ENCODE measurements around the gene SPEF2.

SPEF2 gene

GRCh38 chr5:35859101-35859661, 241.5 kb downstream of the SPEF2 start:
- POLR2A ChIA-PET: no interaction called here
- TF ChIP-seq CTCF (tag by site-specific recombination; IDR thresholded peaks at IDR 0.05) (no peak), ZNF37A (tag by site-specific recombination; IDR thresholded peaks at IDR 0.05) (no peak), ZBTB20 (tag by site-specific recombination; IDR thresholded peaks at IDR 0.05) (no peak), ZNF585B (tag by site-specific recombination; IDR thresholded peaks at IDR 0.05) (no peak), ZNF366 (tag by site-specific recombination; conservative IDR thresholded peaks at IDR 0.05) (no peak), ZNF433 (tag by site-specific recombination; IDR thresholded peaks at IDR 0.05; ENCODE audit: low read depth) (no peak), ZNF654 (tag by site-specific recombination; IDR thresholded peaks at IDR 0.05; ENCODE audit: low read depth) (no peak), ZNF114 (tag by site-specific recombination; IDR thresholded peaks at IDR 0.05) (no peak), MEIS1 (CRISPR knock-in tag; IDR thresholded peaks at IDR 0.05; ENCODE audit: borderline replicate concordance) (no peak), ZNF660 (tag by site-specific recombination; IDR thresholded peaks at IDR 0.05) (no peak), ZSCAN30 (tag by site-specific recombination; IDR thresholded peaks at IDR 0.05) (no peak), ZNF292 (tag by site-specific recombination; IDR thresholded peaks at IDR 0.05; ENCODE audit: borderline replicate concordance, low read depth) (no peak), ZNF544 (tag by site-specific recombination; IDR thresholded peaks at IDR 0.05) (no peak), ZNF707 (tag by site-specific recombination; IDR thresholded peaks at IDR 0.05) (no peak), BCL11A (tag by site-specific recombination; IDR thresholded peaks at IDR 0.05; ENCODE audit: low read depth) (no peak), PRDM1 (tag by site-specific recombination; IDR thresholded peaks at IDR 0.05) (no peak)
- TF ChIP-seq, protein P1, sequence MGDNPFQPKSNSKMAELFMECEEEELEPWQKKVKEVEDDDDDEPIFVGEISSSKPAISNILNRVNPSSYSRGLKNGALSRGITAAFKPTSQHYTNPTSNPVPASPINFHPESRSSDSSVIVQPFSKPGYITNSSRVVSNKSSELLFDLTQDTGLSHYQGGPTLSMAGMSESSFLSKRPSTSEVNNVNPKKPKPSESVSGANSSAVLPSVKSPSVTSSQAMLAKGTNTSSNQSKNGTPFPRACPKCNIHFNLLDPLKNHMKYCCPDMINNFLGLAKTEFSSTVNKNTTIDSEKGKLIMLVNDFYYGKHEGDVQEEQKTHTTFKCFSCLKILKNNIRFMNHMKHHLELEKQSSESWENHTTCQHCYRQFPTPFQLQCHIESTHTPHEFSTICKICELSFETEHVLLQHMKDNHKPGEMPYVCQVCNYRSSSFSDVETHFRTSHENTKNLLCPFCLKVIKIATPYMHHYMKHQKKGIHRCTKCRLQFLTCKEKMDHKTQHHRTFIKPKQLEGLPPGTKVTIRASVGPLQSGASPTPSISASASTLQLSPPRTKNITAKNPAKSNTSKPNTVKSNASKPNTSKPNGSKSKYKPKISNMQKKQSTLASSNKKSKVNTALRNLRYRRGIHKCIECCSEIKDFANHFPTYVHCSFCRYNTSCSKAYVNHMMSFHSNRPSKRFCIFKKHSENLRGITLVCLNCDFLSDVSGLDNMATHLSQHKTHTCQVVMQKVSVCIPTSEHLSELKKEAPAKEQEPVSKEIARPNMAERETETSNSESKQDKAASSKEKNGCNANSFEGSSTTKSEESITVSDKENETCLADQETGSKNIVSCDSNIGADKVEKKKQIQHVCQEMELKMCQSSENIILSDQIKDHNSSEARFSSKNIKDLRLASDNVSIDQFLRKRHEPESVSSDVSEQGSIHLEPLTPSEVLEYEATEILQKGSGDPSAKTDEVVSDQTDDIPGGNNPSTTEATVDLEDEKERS (tag by site-specific recombination; IDR thresholded peaks at IDR 0.05): no peak
- TF ChIP-seq, protein P2, sequence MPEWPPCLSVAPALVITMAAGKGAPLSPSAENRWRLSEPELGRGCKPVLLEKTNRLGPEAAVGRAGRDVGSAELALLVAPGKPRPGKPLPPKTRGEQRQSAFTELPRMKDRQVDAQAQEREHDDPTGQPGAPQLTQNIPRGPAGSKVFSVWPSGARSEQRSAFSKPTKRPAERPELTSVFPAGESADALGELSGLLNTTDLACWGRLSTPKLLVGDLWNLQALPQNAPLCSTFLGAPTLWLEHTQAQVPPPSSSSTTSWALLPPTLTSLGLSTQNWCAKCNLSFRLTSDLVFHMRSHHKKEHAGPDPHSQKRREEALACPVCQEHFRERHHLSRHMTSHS (tag by site-specific recombination; IDR thresholded peaks at IDR 0.05): no peak
- TF ChIP-seq, protein P3, sequence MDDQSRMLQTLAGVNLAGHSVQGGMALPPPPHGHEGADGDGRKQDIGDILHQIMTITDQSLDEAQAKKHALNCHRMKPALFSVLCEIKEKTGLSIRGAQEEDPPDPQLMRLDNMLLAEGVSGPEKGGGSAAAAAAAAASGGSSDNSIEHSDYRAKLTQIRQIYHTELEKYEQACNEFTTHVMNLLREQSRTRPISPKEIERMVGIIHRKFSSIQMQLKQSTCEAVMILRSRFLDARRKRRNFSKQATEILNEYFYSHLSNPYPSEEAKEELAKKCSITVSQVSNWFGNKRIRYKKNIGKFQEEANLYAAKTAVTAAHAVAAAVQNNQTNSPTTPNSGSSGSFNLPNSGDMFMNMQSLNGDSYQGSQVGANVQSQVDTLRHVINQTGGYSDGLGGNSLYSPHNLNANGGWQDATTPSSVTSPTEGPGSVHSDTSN (CRISPR knock-in tag; IDR thresholded peaks at IDR 0.05): no peak
- Histone ChIP-seq H3K27ac (ENCODE audit: extremely low read depth, low read depth, low read length) (no peak overlapping the region), H3K36me3 (ENCODE audit: control insufficient read depth in 2 of 2, insufficient read depth in 1 of 2, low read length in 2 of 2) (no peaks in the 10 kb centered on the region), H3K4me3 (ENCODE audit: low read depth, low read length) (no peak overlapping the region), H3K4me1 (ENCODE audit: control insufficient read depth, insufficient read depth, low read length) (peaks cover 4% of the 10 kb centered on the region), H3K9me3 (ENCODE audit: control insufficient read depth, insufficient read depth, low read depth, low read length) (no peaks in the 10 kb centered on the region; the same call in 1 of the 2 replicates)
- CTCF ChIA-PET: interaction anchor here (0.8 to 1.8 kb wide), 3 partner anchors 22 to 76 kb away, joined by 3 to 8 read pairs (median 5); no protein-coding TSS in a partner anchor

DNA sequence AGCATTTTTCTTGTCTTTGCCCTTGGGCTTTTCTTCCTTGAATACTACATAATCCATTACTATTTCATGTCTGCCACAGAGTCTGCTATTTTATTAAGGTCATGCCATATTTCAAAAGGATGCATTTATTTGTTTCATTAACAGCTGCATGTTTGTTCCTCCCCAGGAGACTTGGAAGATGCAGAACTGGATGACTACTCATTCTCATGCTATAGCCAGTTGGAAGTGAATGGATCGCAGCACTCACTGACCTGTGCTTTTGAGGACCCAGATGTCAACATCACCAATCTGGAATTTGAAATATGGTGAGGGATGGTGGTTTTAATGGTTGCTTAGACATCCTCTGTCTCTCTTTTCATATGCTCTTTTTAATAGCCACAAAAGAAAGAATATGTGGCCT, 243.0 kb downstream of the SPEF2 start:
- POLR2A ChIA-PET: no interaction called here
- no peaks in the 10 kb centered on the region; the same call in 1 of the 2 replicates for H3K9me3 ChIP-seq (ENCODE audit: control insufficient read depth, insufficient read depth, low read depth, low read length)
- TF ChIP-seq SP2 (tag by site-specific recombination; IDR thresholded peaks at IDR 0.05) (no peak), ZNF48 (tag by site-specific recombination; IDR thresholded peaks at IDR 0.05) (no peak), KLF16 (tag by site-specific recombination; IDR thresholded peaks at IDR 0.05) (no peak), ZNF785 (tag by site-specific recombination; IDR thresholded peaks at IDR 0.05) (no peak), ZNF335 (tag by site-specific recombination; conservative IDR thresholded peaks at IDR 0.05) (no peak), ZNF837 (tag by site-specific recombination; IDR thresholded peaks at IDR 0.05) (no peak), ZNF548 (tag by site-specific recombination; IDR thresholded peaks at IDR 0.05) (no peak), ZNF560 (tag by site-specific recombination; IDR thresholded peaks at IDR 0.05; ENCODE audit: borderline replicate concordance) (no peak), YY2 (tag by site-specific recombination; IDR thresholded peaks at IDR 0.05) (no peak)
- no peak overlapping the region for H3K27ac ChIP-seq (ENCODE audit: extremely low read depth, low read depth, low read length)
- H3K4me1 ChIP-seq (ENCODE audit: control insufficient read depth, insufficient read depth, low read length): peaks cover 4% of the 10 kb centered on the region
- H3K36me3 ChIP-seq (ENCODE audit: control insufficient read depth in 2 of 2, insufficient read depth in 1 of 2, low read length in 2 of 2): no peaks in the 10 kb centered on the region
- CTCF ChIA-PET: interaction anchor here (0.5 to 1.8 kb wide), 3 partner anchors 65 to 262 kb away, joined by 3 to 8 read pairs (median 3); no protein-coding TSS in a partner anchor
- no peak overlapping the region for H3K4me3 ChIP-seq (ENCODE audit: low read depth, low read length)

Measured in HEK293 (cell line).